SU-DHL-6 (cell line): ENCODE measurements around the gene TTC23L.

ENCODE experiments used
- EZH2phosphoT487 ChIP-seq: fragments of 200-600 bp; sonication (generic), shearing (Covaris generic); conservative IDR thresholded peaks from 2 replicates; pipeline ENCODE4 v1.6.1; 2018; ENCODE audit warnings: mild to moderate bottlenecking, antibody characterized with exemption, low read length, moderate library complexity, mixed read lengths
- TF ChIP-seq, protein P1 (sequence below): fragments of 200-600 bp; sonication (generic); IDR thresholded peaks from one replicate; pipeline ENCODE4 v1.5.1; 2017; ENCODE audit warnings: antibody characterized with exemption, mild to moderate bottlenecking, low read length, moderate library complexity; ENCODE audit not compliant: insufficient read depth, poor library complexity, severe bottlenecking

DNA sequence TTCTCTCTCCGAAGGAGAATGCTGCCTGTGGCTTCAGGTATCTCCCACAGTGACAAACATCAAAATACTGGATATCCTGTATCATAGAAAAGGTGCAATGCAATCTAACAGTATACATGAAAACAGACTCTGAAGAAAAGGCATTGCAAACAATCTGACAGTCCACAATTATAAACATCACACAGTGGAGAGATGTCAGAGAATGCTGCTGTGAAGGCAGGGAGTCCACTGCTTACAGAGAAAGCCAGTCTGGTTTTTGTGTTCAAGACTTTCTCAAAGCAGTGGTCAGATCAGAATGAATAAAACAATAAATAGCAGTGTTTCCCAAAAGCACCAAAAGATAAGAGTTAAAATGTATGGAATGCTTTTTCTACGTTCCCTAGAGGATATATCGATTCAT is 28.7 kb downstream of the TTC23L start:
- TF ChIP-seq, protein P1, sequence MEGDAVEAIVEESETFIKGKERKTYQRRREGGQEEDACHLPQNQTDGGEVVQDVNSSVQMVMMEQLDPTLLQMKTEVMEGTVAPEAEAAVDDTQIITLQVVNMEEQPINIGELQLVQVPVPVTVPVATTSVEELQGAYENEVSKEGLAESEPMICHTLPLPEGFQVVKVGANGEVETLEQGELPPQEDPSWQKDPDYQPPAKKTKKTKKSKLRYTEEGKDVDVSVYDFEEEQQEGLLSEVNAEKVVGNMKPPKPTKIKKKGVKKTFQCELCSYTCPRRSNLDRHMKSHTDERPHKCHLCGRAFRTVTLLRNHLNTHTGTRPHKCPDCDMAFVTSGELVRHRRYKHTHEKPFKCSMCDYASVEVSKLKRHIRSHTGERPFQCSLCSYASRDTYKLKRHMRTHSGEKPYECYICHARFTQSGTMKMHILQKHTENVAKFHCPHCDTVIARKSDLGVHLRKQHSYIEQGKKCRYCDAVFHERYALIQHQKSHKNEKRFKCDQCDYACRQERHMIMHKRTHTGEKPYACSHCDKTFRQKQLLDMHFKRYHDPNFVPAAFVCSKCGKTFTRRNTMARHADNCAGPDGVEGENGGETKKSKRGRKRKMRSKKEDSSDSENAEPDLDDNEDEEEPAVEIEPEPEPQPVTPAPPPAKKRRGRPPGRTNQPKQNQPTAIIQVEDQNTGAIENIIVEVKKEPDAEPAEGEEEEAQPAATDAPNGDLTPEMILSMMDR: no peak
- no peak for TF ChIP-seq EZH2phosphoT487
